Epithelial cell of esophagus (primary cell): ENCODE results near the gene IL4R.
"Not testable (repeated sequence)": the region's sequence is repeated elsewhere in the genome, so short reads cannot be mapped to it uniquely, and the experiment has no call there.

ENCODE experiments used
- DNase-seq: peaks from one replicate; pipeline ENCODE4 v3.0.0; 2010; ENCODE audit warnings: low read depth
- H3K4me3 ChIP-seq: 2 replicates; pipeline ENCODE4 v1.5.1; 2011; ENCODE audit warnings: mild to moderate bottlenecking, low read length, control low read depth
- CTCF ChIP-seq: IDR thresholded peaks from 2 replicates; pipeline ENCODE4 v1.5.1; 2011; ENCODE audit warnings: low read depth, mild to moderate bottlenecking, low read length, control low read depth, inconsistent platforms; ENCODE audit not compliant: insufficient read depth; ENCODE audit errors: missing control alignments

The IL4R gene

GRCh38 chr16:27405546-27406451 lies 92.0 kb downstream of the IL4R start:
- no peak for TF ChIP-seq CTCF
- H3K4me3 ChIP-seq: no peak overlapping the region
- DNase-seq: no peak

- H3K4me3 ChIP-seq: no peak overlapping the region
- no peak for TF ChIP-seq CTCF
- no peak for DNase-seq
Measured at GRCh38 chr16:27406511-27407128, 92.8 kb downstream of the IL4R start.

GRCh38 chr16:27407133-27407532 lies 93.4 kb downstream of the IL4R start:
- no peak for TF ChIP-seq CTCF
- DNase-seq: no peak
- H3K4me3 ChIP-seq: no peak overlapping the region

- no peak for TF ChIP-seq CTCF
- no peak for DNase-seq
- H3K4me3 ChIP-seq: no peak overlapping the region
Measured at GRCh38 chr16:27408012-27408601, 94.3 kb downstream of the IL4R start.

GRCh38 chr16:27408602-27409031 lies 94.8 kb downstream of the IL4R start:
- no peak for TF ChIP-seq CTCF
- peak; percentile 62 for DNase-seq
- H3K4me3 ChIP-seq: no peak overlapping the region

- not testable (repeated sequence) for DNase-seq, H3K4me3 ChIP-seq
Measured at GRCh38 chr16:27409958-27410357, 96.2 kb downstream of the IL4R start.

- TF ChIP-seq CTCF: no peak
- H3K4me3 ChIP-seq: no peak overlapping the region
- DNase-seq: no peak
Measured at GRCh38 chr16:27410761-27411160, 97.0 kb downstream of the IL4R start.
